CD4-positive, alpha-beta memory T cell (primary cell): ENCODE data around the gene RBM28. TPM values are rescaled to one million over a fixed set of nuclear protein-coding genes. Genes with fewer than 3 reads are reported as not detected.

Experiments used
- CTCF ChIA-PET: fragments of 350-600 bp; sonication (Branson Sonifier 250); formaldehyde crosslinking; loops from one replicate; lab custom pipeline; 2021; ENCODE audit warnings: inconsistent platforms; ENCODE audit not compliant: partially characterized antibody; lab: Charles Lee
- POLR2A ChIA-PET: fragments of 350-600 bp; sonication (Branson Sonifier 250); formaldehyde crosslinking; loops from one replicate; lab custom pipeline; 2021; ENCODE audit not compliant: partially characterized antibody; lab: Charles Lee
- DNase-seq, 5 donors: peaks; one replicate each; pipeline versions ENCODE4 v3.0.0 to v3.0.0-alpha.2; 2020 to 2022; ENCODE audit warnings: mixed read lengths in 1 of 5
- H3K27ac ChIP-seq: one replicate; pipeline ENCODE4 v1.7.0; 2013; ENCODE audit warnings: low read depth, low read length
- H3K27me3 ChIP-seq: 2 replicates; pipeline ENCODE4 v1.7.0; 2013; ENCODE audit warnings: mild to moderate bottlenecking, low read length, moderate library complexity; ENCODE audit not compliant: insufficient read depth
- H3K36me3 ChIP-seq: 2 replicates; pipeline ENCODE4 v1.7.0; 2013; ENCODE audit warnings: mild to moderate bottlenecking, low read length, moderate library complexity; ENCODE audit not compliant: insufficient read depth
- H3K4me1 ChIP-seq: 2 replicates; pipeline ENCODE4 v1.7.0; 2013; ENCODE audit warnings: mild to moderate bottlenecking, low read length, moderate library complexity; ENCODE audit not compliant: insufficient read depth
- H3K4me3 ChIP-seq, 2 donors: one replicate each; pipeline ENCODE4 v1.7.0; 2013; ENCODE audit warnings: low read length in 2 of 2, mild to moderate bottlenecking in 1 of 2
- H3K9me3 ChIP-seq, 2 donors: one replicate each; pipeline ENCODE4 v1.7.0; 2013; ENCODE audit warnings: low read length in 2 of 2, control low read depth in 1 of 2; ENCODE audit not compliant: control insufficient read depth in 1 of 2
- H3K27ac Mint-ChIP-seq, 7 donors: one replicate each; pipeline ENCODE4 v1.8.0; 2020 to 2021; ENCODE audit warnings: mixed read lengths in 7 of 7, mild to moderate bottlenecking in 6 of 7, inconsistent platforms in 3 of 7, moderate library complexity in 3 of 7
- H3K27me3 Mint-ChIP-seq, 2 donors: one replicate each; pipeline ENCODE4 v1.8.0; 2020 to 2021; ENCODE audit warnings: mixed read lengths in 2 of 2
- H3K36me3 Mint-ChIP-seq, 2 donors: one replicate each; pipeline ENCODE4 v1.8.0; 2020 to 2021; ENCODE audit warnings: mixed read lengths in 2 of 2, inconsistent platforms in 1 of 2, mild to moderate bottlenecking in 1 of 2
- H3K4me1 Mint-ChIP-seq, 4 donors: one replicate each; pipeline ENCODE4 v1.8.0; 2020 to 2021; ENCODE audit warnings: mixed read lengths in 4 of 4, mild to moderate bottlenecking in 1 of 4
- H3K4me3 Mint-ChIP-seq, 8 donors: one replicate each; pipeline ENCODE4 v1.8.0; 2020 to 2021; ENCODE audit warnings: mixed read lengths in 8 of 8, mild to moderate bottlenecking in 7 of 8, moderate library complexity in 6 of 8, inconsistent platforms in 3 of 8
- H3K9me3 Mint-ChIP-seq, 8 donors: one replicate each; pipeline ENCODE4 v1.8.0; 2020 to 2021; ENCODE audit warnings: mixed read lengths in 8 of 8, mild to moderate bottlenecking in 5 of 8, inconsistent platforms in 3 of 8, moderate library complexity in 1 of 8
- intact Hi-C: fragments of 100-400 bp; cut with micrococcal nuclease; formaldehyde crosslinking; loops from one replicate; pipeline ENCODE4 v1.15.1; 2023
- polyA plus RNA-seq, 2 donors: library from polyadenylated mRNA; unstranded; fragments of 300-500 nt; fragmentation: Illumina TruSeq; gene quantifications; one replicate each; pipeline ENCODE4 v1.2.3, GENCODE V29; 2021
- total RNA-seq, 2 experiments: library from RNA; stranded (reverse); gene quantifications; one replicate each; pipeline ENCODE4 v1.2.3, GENCODE V29; 2021

Gene RBM28
- total and polyA plus RNA-seq, 4 experiments from 2014 or later, result 2.4 to 48.3 (median 26.6) TPM

DNA sequence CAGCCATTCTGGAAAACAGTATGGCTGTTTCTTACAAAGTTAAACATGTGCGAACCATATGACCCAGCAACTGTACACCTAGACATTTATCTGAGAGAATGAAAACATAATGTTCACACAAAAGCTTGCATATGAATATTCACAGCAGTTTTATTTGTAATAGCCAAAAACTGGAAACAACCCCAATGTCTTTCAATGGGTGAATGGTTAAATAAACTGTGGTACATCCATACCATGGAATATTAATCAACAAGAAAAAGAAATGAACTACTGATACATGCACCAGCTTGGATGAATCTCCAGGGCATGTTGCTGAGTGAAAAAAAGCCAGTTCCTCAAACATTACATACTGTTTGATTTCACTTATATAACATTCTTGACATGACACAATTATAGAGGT is 65.3 kb downstream of the RBM28 start:
- H3K4me1 Mint-ChIP-seq, result no peaks in the 10 kb centered on the region
- H3K4me1 ChIP-seq, result no peaks in the 10 kb centered on the region
- DNase-seq, result no peak
- H3K4me3 Mint-ChIP-seq, result no peak overlapping the region
- H3K36me3 ChIP-seq, result no peaks in the 10 kb centered on the region
- no peaks in the 10 kb centered on the region for H3K27me3 ChIP-seq
- intact Hi-C loops, result no loop called here
- H3K9me3 ChIP-seq, result peaks cover 0 to 4% of the 10 kb centered on the region in 2 donors
- CTCF ChIA-PET, result no interaction called here
- H3K27ac Mint-ChIP-seq, result no peak overlapping the region
- peaks cover 10 to 26% of the 10 kb centered on the region in 2 donors for H3K36me3 Mint-ChIP-seq
- POLR2A ChIA-PET, result no interaction called here
- H3K27ac ChIP-seq, result no peak overlapping the region
- H3K27me3 Mint-ChIP-seq, result peaks cover 0 to 1% of the 10 kb centered on the region in 2 donors
- no peak overlapping the region for H3K4me3 ChIP-seq
- H3K9me3 Mint-ChIP-seq, result peaks cover 5 to 38% (median 20%) of the 10 kb centered on the region in 8 donors

DNA sequence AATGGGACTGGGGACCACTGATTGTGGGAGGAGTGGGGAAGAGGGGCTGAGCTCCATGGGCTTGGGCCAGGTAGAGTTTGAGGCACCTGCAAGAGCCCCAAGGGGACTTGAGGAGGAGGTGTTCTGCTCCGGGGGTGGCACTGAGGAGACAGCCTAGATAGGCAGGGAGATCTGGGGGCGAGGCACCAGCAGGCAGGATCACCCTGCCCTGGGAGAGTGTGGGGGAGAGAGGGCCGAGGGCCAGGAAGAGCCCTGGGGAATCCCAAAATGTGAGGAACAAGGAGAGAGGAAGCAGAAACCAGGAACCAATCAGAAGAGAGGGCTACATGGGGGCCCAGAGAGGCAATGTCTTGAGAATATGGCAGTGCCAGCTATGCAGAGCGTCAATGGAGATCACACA is 68.0 kb downstream of the RBM28 start:
- Mint-ChIP-seq H3K36me3 (peaks cover 8 to 13% of the 10 kb centered on the region in 2 donors), H3K9me3 (peaks cover 5 to 22% (median 17%) of the 10 kb centered on the region in 8 donors), H3K4me3 (no peak overlapping the region), H3K4me1 (peaks cover 0 to 1% (median 0%) of the 10 kb centered on the region in 4 donors), H3K27me3 (peaks cover 7 to 10% of the 10 kb centered on the region in 2 donors), H3K27ac (no peak overlapping the region)
- ChIA-PET CTCF (no interaction called here), POLR2A (no interaction called here)
- H3K27ac ChIP-seq, result no peak overlapping the region
- intact Hi-C loops, result no loop called here
- H3K4me3 ChIP-seq, result no peak overlapping the region
- no peaks in the 10 kb centered on the region for H3K27me3 ChIP-seq
- no peaks in the 10 kb centered on the region for H3K36me3 ChIP-seq
- H3K4me1 ChIP-seq, result no peaks in the 10 kb centered on the region
- DNase-seq, result no peak
- H3K9me3 ChIP-seq, result peaks cover 0 to 4% of the 10 kb centered on the region in 2 donors

DNA sequence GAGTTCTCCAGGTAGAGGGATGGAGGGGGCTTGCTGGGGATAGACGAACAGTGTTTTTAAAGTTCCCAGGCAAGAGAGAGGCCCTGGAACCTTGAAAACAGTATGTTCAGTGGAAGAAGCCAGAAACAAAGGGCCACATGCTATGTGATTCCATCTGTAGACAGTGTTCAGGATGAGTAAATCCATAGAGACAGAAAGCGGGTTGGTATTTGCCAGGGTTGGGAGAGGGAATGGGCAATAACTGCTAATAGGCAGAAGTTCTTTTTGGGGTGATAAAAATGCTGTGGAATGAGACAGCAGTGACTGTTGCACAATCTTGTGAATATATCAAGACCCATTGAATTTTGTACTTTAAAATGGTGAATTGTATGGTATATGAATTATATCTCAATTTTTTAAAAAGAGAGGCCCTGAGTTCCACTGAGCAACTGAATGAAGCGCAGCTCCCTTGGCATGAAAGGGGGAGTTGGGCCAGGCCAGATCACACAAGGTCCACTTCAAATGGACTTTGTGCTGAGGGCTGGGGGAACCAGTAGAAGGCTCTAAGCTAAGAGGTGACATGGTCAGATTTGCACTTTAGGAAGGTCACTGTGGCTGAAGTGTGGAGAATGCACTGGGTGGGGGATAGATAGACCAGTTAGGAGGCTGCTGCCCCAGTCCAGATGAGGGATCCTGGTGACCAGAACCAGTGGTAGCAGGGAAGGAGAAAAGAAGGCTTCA is 68.7 kb downstream of the RBM28 start:
- Mint-ChIP-seq H3K4me1 (peaks cover 0 to 1% (median 0%) of the 10 kb centered on the region in 4 donors), H3K27me3 (peaks cover 7 to 11% of the 10 kb centered on the region in 2 donors), H3K4me3 (peak overlapping the region in 1 of 8 donors; percentile 21), H3K27ac (no peak overlapping the region), H3K9me3 (peaks cover 5 to 16% (median 12%) of the 10 kb centered on the region in 8 donors), H3K36me3 (peaks cover 6 to 11% of the 10 kb centered on the region in 2 donors)
- POLR2A ChIA-PET, result no interaction called here
- no peaks in the 10 kb centered on the region for H3K9me3 ChIP-seq
- CTCF ChIA-PET, result no interaction called here
- H3K27me3 ChIP-seq, result no peaks in the 10 kb centered on the region
- no peak overlapping the region for H3K27ac ChIP-seq
- H3K36me3 ChIP-seq, result no peaks in the 10 kb centered on the region
- no peaks in the 10 kb centered on the region for H3K4me1 ChIP-seq
- DNase-seq, result no peak
- H3K4me3 ChIP-seq, result no peak overlapping the region
- intact Hi-C loops, result no loop called here

DNA sequence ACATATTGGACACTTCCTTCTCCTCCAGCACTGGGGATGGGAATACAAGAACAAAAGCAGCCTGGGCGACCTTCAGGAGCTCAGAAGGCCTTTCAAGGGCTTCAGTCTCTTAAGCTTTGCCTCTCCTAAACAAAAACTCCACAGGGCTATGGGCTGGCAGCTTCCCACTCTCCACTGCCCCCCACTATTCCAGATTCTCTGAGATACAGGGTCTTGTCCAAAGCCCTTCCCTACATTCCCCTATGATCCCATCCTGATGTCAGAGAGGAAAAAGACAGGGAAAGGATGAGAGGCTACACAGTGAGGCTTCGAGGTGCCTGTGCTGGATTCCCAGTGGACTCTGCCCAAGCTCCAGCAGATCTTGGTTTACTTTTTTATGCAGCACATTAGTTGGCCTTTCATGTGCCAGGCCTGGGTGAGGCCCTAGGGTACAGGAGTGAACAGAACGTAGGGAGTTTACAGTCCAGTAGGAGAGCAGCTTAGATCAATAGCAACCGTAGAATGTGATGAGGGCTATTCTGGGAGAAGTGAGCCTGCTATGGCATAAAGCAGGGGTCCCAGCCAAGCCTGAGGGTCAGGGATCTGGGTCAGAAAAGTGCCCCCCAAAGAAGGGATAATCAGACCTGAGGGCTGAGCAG is 69.3 kb downstream of the RBM28 start:
- Mint-ChIP-seq H3K4me1 (peaks cover 0 to 1% (median 0%) of the 10 kb centered on the region in 4 donors), H3K4me3 (no peak overlapping the region), H3K36me3 (peaks cover 0 to 4% of the 10 kb centered on the region in 2 donors), H3K9me3 (peaks cover 0 to 9% (median 6%) of the 10 kb centered on the region in 8 donors), H3K27ac (no peak overlapping the region), H3K27me3 (peaks cover 10 to 16% of the 10 kb centered on the region in 2 donors)
- no peak overlapping the region for H3K27ac ChIP-seq
- intact Hi-C loops, result no loop called here
- H3K36me3 ChIP-seq, result no peaks in the 10 kb centered on the region
- DNase-seq, result no peak
- CTCF ChIA-PET, result no interaction called here
- no peaks in the 10 kb centered on the region for H3K9me3 ChIP-seq
- POLR2A ChIA-PET, result no interaction called here
- H3K4me1 ChIP-seq, result no peaks in the 10 kb centered on the region
- H3K4me3 ChIP-seq, result no peak overlapping the region
- H3K27me3 ChIP-seq, result no peaks in the 10 kb centered on the region

DNA sequence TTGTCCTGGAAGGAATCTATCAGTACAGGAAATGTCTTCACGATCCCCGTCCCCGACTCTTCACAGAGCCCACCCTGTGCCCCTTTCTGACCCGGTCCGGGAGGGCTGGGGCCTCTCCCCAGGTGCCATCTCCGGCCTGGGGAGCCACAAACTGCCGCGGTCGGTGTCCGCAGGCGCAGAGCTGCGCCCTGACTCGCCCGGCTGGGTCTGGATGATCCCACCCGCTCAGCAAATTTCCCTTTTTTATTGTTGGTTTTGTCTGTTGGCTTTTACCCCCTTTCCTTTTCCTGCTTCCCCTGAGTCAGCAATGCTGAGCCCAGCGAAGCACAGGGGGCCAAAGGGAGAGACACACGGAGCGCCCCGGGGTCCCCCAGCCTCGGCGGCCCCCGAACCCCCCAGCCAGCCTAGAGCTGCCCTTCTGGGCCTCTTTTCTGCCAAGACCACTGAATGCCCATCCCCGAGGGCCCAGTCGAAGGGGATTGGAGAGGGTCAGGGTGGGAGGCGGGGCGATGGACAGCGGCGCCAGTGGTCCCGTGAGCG is 71.7 kb downstream of the RBM28 start:
- intact Hi-C loops, result no loop called here
- Mint-ChIP-seq H3K9me3 (peaks cover 0 to 3% (median 0%) of the 10 kb centered on the region in 8 donors), H3K4me3 (no peak overlapping the region), H3K27ac (no peak overlapping the region), H3K36me3 (no peaks in the 10 kb centered on the region), H3K27me3 (peaks cover 27 to 29% of the 10 kb centered on the region in 2 donors), H3K4me1 (peaks cover 0 to 1% (median 0%) of the 10 kb centered on the region in 4 donors)
- Histone ChIP-seq H3K36me3 (no peaks in the 10 kb centered on the region), H3K4me3 (no peak overlapping the region), H3K27ac (no peak overlapping the region), H3K4me1 (no peaks in the 10 kb centered on the region), H3K27me3 (peaks cover 4% of the 10 kb centered on the region), H3K9me3 (no peaks in the 10 kb centered on the region)
- CTCF ChIA-PET, result no interaction called here
- POLR2A ChIA-PET, result no interaction called here
- DNase-seq, result no peak

DNA sequence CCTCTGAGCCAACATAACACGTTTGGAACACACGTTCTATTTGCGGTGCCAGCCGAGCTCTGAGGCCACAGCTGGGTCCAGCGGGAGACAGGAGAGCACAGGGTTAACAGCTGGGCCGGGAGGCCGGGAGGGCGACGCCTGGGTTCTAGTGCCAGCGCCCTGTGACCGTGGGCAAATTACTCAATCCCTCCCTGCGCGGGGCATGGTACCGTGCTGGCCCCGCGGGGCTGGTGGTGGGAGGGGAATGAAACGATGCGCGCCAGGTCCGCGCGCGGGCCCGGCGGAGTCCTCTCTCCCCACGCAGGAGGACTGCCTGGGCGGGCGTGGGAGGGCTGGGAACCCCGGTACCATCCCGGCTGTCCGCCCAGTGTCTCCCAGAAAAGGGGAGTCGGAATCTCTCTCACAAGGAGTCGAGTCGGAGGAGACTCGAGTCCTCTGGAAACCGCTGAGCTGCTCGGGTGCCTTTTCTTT is 72.2 kb downstream of the RBM28 start:
- H3K36me3 Mint-ChIP-seq, result no peaks in the 10 kb centered on the region
- H3K4me3 ChIP-seq, result no peak overlapping the region
- no peak overlapping the region for H3K27ac ChIP-seq
- CTCF ChIA-PET, result no interaction called here
- intact Hi-C loops, result no loop called here
- H3K27ac Mint-ChIP-seq, result no peak overlapping the region
- POLR2A ChIA-PET, result no interaction called here
- peaks cover 4% of the 10 kb centered on the region for H3K27me3 ChIP-seq
- H3K4me3 Mint-ChIP-seq, result peak overlapping the region in 1 of 8 donors; percentile 67
- no peaks in the 10 kb centered on the region for H3K4me1 ChIP-seq
- peaks cover 0 to 3% (median 0%) of the 10 kb centered on the region in 8 donors for H3K9me3 Mint-ChIP-seq
- no peaks in the 10 kb centered on the region for H3K36me3 ChIP-seq
- H3K9me3 ChIP-seq, result no peaks in the 10 kb centered on the region
- no peak for DNase-seq
- H3K4me1 Mint-ChIP-seq, result peaks cover 0 to 1% (median 0%) of the 10 kb centered on the region in 4 donors
- H3K27me3 Mint-ChIP-seq, result peaks cover 28 to 32% of the 10 kb centered on the region in 2 donors

DNA sequence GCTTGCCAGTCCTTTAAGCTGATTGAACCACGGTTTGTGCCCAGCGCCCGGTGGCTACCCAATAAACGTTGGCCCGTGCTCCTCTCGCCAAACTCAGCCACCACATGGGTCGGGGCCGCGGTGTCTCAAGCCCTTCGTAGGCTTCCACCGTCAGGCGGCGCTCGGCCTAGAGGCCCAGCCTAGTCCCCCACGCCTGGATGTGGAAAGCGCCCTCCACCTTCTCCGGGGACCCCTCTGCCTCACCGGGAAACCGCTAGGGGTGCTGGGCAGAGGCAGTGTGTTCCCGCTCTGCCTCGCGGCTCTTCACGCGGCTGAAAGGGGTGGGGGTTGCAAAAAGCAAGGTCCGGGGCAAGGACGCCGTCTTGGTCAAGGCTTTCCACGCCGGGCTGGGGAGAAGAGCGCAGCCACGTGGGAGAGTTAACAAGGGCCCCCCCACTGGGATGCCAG is 72.9 kb downstream of the RBM28 start:
- Histone ChIP-seq H3K27me3 (peaks cover 4% of the 10 kb centered on the region), H3K9me3 (no peaks in the 10 kb centered on the region), H3K4me3 (no peak overlapping the region), H3K27ac (no peak overlapping the region), H3K4me1 (no peaks in the 10 kb centered on the region), H3K36me3 (no peaks in the 10 kb centered on the region)
- Mint-ChIP-seq H3K4me3 (no peak overlapping the region), H3K27me3 (peaks cover 30 to 31% of the 10 kb centered on the region in 2 donors), H3K27ac (no peak overlapping the region), H3K9me3 (peaks cover 0 to 3% (median 0%) of the 10 kb centered on the region in 8 donors), H3K36me3 (no peaks in the 10 kb centered on the region), H3K4me1 (peaks cover 0 to 1% (median 0%) of the 10 kb centered on the region in 4 donors)
- ChIA-PET POLR2A (no interaction called here), CTCF (no interaction called here)
- intact Hi-C loops, result no loop called here
- DNase-seq, result no peak
